ENCODE results near the gene NR3C2.

Gene NR3C2

DNA sequence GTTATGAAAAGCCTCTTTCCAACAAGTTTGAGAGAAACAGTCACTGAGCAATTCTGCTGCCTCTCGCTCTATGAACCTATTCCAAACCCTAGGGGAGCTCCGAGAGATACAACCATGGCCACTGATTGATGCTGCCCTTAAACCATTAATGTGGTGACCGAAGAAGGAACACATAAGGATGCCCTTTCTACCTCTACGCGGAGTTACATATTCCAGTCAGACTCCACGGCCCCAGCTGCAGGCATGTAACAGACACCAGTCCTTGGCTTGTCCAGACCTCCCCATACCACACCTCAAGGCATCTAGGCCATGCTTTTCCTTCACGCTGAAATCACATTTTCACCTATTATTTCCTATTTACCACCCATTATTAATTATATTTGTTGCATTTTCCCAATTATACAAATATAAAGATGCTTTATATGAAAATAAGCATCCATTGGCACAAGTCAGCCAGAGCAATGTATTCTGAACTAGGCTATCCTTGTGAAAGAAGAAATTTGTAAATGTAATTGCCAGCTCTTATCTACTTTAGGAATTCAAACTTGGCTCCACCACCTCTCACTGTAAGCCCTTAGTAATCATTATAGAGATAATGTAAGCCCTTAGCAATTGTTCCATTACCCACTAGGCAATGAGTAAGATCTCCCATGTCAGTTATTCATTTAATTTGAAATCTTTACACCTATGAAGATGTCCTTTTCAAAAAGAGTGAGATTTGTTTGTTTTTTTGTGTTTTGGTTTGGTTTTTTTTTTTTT is 338.4 kb downstream of the NR3C2 start:
- Histone ChIP-seq H3K4me1 (ENCODE audit: low read depth, poor library complexity, severe bottlenecking) (no peaks in the 10 kb centered on the region), H4K20me1 (ENCODE audit: insufficient read depth) (no peaks in the 10 kb centered on the region), H3K27me3 (ENCODE audit: insufficient read depth, low read depth) (no peaks in the 10 kb centered on the region), H3K4me3 (IDR thresholded peaks at IDR 0.05; ENCODE audit: insufficient read depth, low read depth, low read length) (no peak overlapping the region), H3K79me2 (ENCODE audit: insufficient read depth, low read depth) (no peaks in the 10 kb centered on the region), H3K4me2 (no peak overlapping the region), H3K36me3 (ENCODE audit: insufficient read depth) (no peaks in the 10 kb centered on the region), H3K27ac (no peak overlapping the region), H2AFZ (ENCODE audit: low read depth) (no peak overlapping the region), H3K9ac (no peak overlapping the region)
- TF ChIP-seq, protein P1, sequence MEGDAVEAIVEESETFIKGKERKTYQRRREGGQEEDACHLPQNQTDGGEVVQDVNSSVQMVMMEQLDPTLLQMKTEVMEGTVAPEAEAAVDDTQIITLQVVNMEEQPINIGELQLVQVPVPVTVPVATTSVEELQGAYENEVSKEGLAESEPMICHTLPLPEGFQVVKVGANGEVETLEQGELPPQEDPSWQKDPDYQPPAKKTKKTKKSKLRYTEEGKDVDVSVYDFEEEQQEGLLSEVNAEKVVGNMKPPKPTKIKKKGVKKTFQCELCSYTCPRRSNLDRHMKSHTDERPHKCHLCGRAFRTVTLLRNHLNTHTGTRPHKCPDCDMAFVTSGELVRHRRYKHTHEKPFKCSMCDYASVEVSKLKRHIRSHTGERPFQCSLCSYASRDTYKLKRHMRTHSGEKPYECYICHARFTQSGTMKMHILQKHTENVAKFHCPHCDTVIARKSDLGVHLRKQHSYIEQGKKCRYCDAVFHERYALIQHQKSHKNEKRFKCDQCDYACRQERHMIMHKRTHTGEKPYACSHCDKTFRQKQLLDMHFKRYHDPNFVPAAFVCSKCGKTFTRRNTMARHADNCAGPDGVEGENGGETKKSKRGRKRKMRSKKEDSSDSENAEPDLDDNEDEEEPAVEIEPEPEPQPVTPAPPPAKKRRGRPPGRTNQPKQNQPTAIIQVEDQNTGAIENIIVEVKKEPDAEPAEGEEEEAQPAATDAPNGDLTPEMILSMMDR (conservative IDR thresholded peaks at IDR 0.05; ENCODE audit: low read depth, low read length), result no peak

DNA sequence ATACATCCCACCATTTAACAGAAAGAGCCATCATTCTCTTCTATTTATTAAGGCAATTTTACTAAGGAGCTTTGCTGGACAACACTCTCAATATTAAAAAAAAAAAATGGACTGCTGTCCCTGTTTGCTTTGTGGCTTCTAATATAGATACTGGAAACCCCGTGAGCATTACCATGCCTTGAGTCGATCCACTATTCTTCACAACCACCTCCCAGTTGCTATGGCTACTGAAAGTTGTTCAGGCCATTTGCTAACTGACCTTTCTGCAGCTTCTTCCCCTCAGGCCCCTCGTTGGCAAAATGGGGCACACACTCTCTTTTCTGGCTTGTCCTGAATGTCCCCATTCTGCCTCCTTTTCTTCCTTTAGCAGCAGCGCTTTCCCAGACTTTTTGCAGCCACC is 340.4 kb downstream of the NR3C2 start:
- TF ChIP-seq, protein P1 (conservative IDR thresholded peaks at IDR 0.05; ENCODE audit: low read depth, low read length), result no peak
- Histone ChIP-seq H3K4me3 (IDR thresholded peaks at IDR 0.05; ENCODE audit: insufficient read depth, low read depth, low read length) (no peak overlapping the region), H3K27me3 (ENCODE audit: insufficient read depth, low read depth) (no peaks in the 10 kb centered on the region), H3K36me3 (ENCODE audit: insufficient read depth) (no peaks in the 10 kb centered on the region), H3K4me2 (no peak overlapping the region), H3K79me2 (ENCODE audit: insufficient read depth, low read depth) (no peaks in the 10 kb centered on the region), H4K20me1 (ENCODE audit: insufficient read depth) (no peaks in the 10 kb centered on the region), H3K27ac (no peak overlapping the region), H2AFZ (ENCODE audit: low read depth) (no peak overlapping the region), H3K9ac (no peak overlapping the region), H3K4me1 (ENCODE audit: low read depth, poor library complexity, severe bottlenecking) (no peaks in the 10 kb centered on the region)

DNA sequence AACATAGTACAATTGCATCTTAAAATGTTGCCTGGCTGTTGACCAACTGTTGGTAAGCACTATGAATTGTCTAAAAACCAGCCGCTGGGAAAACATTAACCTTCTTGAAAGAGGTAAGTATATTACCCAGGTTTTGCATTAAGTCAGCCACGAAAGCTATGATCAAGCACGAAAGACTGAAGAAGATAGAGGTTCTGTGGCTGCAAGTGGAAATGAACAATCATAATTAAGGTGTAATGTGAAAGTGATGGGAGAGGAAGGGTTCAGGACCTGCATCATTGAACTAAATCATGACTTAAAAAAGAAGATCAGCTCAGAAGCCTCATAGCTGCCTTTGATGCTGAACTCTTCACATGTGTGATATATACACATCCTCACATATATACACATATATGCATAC is 341.0 kb downstream of the NR3C2 start:
- Histone ChIP-seq H3K27ac (no peak overlapping the region), H3K4me2 (no peak overlapping the region), H2AFZ (ENCODE audit: low read depth) (no peak overlapping the region), H3K4me1 (ENCODE audit: low read depth, poor library complexity, severe bottlenecking) (no peaks in the 10 kb centered on the region), H4K20me1 (ENCODE audit: insufficient read depth) (no peaks in the 10 kb centered on the region), H3K79me2 (ENCODE audit: insufficient read depth, low read depth) (no peaks in the 10 kb centered on the region), H3K27me3 (ENCODE audit: insufficient read depth, low read depth) (no peaks in the 10 kb centered on the region), H3K36me3 (ENCODE audit: insufficient read depth) (no peaks in the 10 kb centered on the region), H3K4me3 (IDR thresholded peaks at IDR 0.05; ENCODE audit: insufficient read depth, low read depth, low read length) (no peak overlapping the region), H3K9ac (no peak overlapping the region)
- TF ChIP-seq, protein P1 (conservative IDR thresholded peaks at IDR 0.05; ENCODE audit: low read depth, low read length), result no peak

DNA sequence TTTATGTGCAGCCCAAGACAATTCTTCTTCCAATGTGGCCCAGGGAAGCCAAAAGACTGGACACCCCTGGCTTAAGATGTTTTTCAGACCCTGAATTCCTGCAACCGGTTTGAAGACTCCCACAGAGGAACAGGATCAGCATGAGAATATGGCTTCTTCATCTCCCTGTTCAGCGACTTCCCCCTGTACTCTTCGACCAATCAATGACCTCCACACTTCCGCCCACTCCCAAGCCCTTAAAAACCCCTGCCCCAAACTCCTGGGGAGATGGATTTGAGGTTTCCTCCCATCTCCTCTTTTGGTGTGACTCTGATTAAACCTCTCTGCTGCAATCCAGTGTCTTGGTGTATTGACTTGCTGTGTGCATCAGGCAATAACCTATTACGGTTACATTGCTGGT is 344.4 kb downstream of the NR3C2 start:
- no peak overlapping the region for H3K9ac ChIP-seq
- H4K20me1 ChIP-seq (ENCODE audit: insufficient read depth), result no peaks in the 10 kb centered on the region
- no peaks in the 10 kb centered on the region for H3K27me3 ChIP-seq (ENCODE audit: insufficient read depth, low read depth)
- no peaks in the 10 kb centered on the region for H3K79me2 ChIP-seq (ENCODE audit: insufficient read depth, low read depth)
- no peak overlapping the region for H3K27ac ChIP-seq
- H3K36me3 ChIP-seq (ENCODE audit: insufficient read depth), result no peaks in the 10 kb centered on the region
- TF ChIP-seq, protein P1 (conservative IDR thresholded peaks at IDR 0.05; ENCODE audit: low read depth, low read length), result no peak
- no peak overlapping the region for H3K4me3 ChIP-seq (IDR thresholded peaks at IDR 0.05; ENCODE audit: insufficient read depth, low read depth, low read length)
- H3K4me2 ChIP-seq, result no peak overlapping the region
- H2AFZ ChIP-seq (ENCODE audit: low read depth), result no peak overlapping the region
- no peaks in the 10 kb centered on the region for H3K4me1 ChIP-seq (ENCODE audit: low read depth, poor library complexity, severe bottlenecking)

All from KMS-11 (cell line).